Neural cell (in vitro differentiated cells): ENCODE results near the gene GOLGA8N. TPM values are rescaled to one million over a fixed set of nuclear protein-coding genes. Genes with fewer than 3 reads are reported as not detected.

ENCODE experiments used
- polyA plus RNA-seq: library from polyadenylated mRNA; depleted of rRNA; stranded (reverse); fragments of >200 nt; gene quantifications from 2 replicates; pipeline ENCODE4 v1.2.3, GENCODE V29; 2014
- small RNA-seq, 3 experiments: library from RNA; depleted of rRNA; stranded (forward); fragments of <200 nt; gene quantifications; one replicate each; pipeline ENCODE3, GENCODE V24; 2012

GOLGA8N gene
- polyA plus RNA-seq, 1 donor from 2014 or later: 0.61 TPM

Small RNAs within 50 kb of the gene (small RNA-seq; reads per million reads assigned to genes)
- gene RN7SL286P: 0 reads per million in 3 experiments

Other genes starting within 250 kb of the GOLGA8N start
- 0.27 TPM in 1 of 2 replicates, not detected in the other for gene GOLGA8K, start 190.2 kb upstream of the GOLGA8N start, polyA plus RNA-seq
- gene GOLGA8O, start 137.8 kb upstream of the GOLGA8N start, polyA plus RNA-seq: not detected in 2 replicates
- 0.20 and 0.50 TPM in 2 replicates for gene ARHGAP11A, start 22.0 kb downstream of the GOLGA8N start, polyA plus RNA-seq
- gene SCG5, start 48.3 kb downstream of the GOLGA8N start, polyA plus RNA-seq: 112 and 116 TPM in 2 replicates
- gene GREM1, start 124.5 kb downstream of the GOLGA8N start, polyA plus RNA-seq: 0.16 and 0.40 TPM in 2 replicates